Measurements from ENCODE around the gene RTL1. TPM values are rescaled to one million over a fixed set of nuclear protein-coding genes. Genes with fewer than 3 reads are reported as not detected.

Gene RTL1
- total and polyA plus RNA-seq, 2 of the 13 experiments (the other 11 are each of a cell fraction or from before 2014, with no cell fraction given) = not detected

DNA sequence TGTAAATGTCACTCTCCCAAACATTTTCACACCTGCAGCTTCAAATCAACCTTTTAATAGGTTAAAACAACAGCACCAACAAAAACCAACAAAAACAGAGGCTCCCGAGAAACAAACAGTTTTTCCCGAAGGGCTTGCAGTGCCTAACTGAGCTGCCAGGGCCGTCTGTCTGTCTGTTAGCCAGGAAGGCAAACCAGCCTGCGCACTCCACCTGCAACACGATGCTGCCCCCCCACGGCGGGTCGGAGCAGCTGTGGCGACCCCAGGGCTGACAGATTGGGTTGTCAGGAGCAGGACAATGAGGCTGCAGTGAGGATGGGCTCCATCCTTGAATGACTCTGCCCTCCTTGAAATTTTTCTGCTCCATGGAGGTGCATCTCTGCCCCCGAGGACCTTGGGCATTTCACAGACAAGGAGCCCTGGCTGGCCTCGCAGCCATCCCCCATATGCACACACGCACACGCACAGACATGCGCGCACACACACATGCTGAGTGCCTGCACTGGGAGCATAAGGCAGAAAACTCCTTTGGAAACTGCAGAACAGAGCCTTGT, 2.6 kb downstream of the RTL1 start (continued):
- TF ChIP-seq, protein P1, sequence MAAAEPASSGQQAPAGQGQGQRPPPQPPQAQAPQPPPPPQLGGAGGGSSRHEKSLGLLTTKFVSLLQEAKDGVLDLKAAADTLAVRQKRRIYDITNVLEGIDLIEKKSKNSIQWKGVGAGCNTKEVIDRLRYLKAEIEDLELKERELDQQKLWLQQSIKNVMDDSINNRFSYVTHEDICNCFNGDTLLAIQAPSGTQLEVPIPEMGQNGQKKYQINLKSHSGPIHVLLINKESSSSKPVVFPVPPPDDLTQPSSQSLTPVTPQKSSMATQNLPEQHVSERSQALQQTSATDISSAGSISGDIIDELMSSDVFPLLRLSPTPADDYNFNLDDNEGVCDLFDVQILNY (CRISPR knock-in tag; conservative IDR thresholded peaks at IDR 0.05) = no peak
- 0 out of 2 replicates have a peak, but pooled peaks have one; percentile 49 for TF ChIP-seq CC2D1A (CRISPR knock-in tag; IDR thresholded peaks at IDR 0.05)
- TF ChIP-seq ZNF224 (CRISPR knock-in tag; IDR thresholded peaks at IDR 0.05) = peak; percentile 31; the same call in 1 of the 2 replicates
- peak; percentile 31; the same call in 1 of the 2 replicates for TF ChIP-seq FOXA3 (CRISPR knock-in tag; IDR thresholded peaks at IDR 0.05)
- TF ChIP-seq MYC (CRISPR knock-in tag; IDR thresholded peaks at IDR 0.05; ENCODE audit: borderline replicate concordance) = peak; percentile 54; the same call in 1 of the 2 replicates
- TF ChIP-seq FOXO1 (CRISPR knock-in tag; IDR thresholded peaks at IDR 0.05) = 0 out of 2 replicates have a peak, but pooled peaks have one; percentile 25
- TF ChIP-seq, protein P2, sequence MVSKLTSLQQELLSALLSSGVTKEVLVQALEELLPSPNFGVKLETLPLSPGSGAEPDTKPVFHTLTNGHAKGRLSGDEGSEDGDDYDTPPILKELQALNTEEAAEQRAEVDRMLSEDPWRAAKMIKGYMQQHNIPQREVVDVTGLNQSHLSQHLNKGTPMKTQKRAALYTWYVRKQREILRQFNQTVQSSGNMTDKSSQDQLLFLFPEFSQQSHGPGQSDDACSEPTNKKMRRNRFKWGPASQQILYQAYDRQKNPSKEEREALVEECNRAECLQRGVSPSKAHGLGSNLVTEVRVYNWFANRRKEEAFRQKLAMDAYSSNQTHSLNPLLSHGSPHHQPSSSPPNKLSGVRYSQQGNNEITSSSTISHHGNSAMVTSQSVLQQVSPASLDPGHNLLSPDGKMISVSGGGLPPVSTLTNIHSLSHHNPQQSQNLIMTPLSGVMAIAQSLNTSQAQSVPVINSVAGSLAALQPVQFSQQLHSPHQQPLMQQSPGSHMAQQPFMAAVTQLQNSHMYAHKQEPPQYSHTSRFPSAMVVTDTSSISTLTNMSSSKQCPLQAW (CRISPR knock-in tag; IDR thresholded peaks at IDR 0.05) = 0 out of 2 replicates have a peak, but pooled peaks have one; percentile 40
- TF ChIP-seq RARG (CRISPR knock-in tag; IDR thresholded peaks at IDR 0.05; ENCODE audit: low read depth) = no peak
- TF ChIP-seq HHEX (CRISPR knock-in tag; IDR thresholded peaks at IDR 0.05) = no peak
- TF ChIP-seq KDM3A (CRISPR knock-in tag; IDR thresholded peaks at IDR 0.05; ENCODE audit: low read depth) = peak; percentile 68
- peak; percentile 84 for TF ChIP-seq TAF15 (IDR thresholded peaks at IDR 0.05; ENCODE audit: low read depth, low read length, poor library complexity, severe bottlenecking)
- TF ChIP-seq RXRA (CRISPR knock-in tag; IDR thresholded peaks at IDR 0.05) = peak; percentile 10; the same call in 1 of the 2 replicates
- TF ChIP-seq, protein P3, sequence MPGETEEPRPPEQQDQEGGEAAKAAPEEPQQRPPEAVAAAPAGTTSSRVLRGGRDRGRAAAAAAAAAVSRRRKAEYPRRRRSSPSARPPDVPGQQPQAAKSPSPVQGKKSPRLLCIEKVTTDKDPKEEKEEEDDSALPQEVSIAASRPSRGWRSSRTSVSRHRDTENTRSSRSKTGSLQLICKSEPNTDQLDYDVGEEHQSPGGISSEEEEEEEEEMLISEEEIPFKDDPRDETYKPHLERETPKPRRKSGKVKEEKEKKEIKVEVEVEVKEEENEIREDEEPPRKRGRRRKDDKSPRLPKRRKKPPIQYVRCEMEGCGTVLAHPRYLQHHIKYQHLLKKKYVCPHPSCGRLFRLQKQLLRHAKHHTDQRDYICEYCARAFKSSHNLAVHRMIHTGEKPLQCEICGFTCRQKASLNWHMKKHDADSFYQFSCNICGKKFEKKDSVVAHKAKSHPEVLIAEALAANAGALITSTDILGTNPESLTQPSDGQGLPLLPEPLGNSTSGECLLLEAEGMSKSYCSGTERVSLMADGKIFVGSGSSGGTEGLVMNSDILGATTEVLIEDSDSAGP (CRISPR knock-in tag; IDR thresholded peaks at IDR 0.05; ENCODE audit: borderline replicate concordance) = 0 out of 2 replicates have a peak, but pooled peaks have one; percentile 54
- TF ChIP-seq ZBTB20 (CRISPR knock-in tag; IDR thresholded peaks at IDR 0.05; ENCODE audit: borderline replicate concordance, low read depth) = 0 out of 2 replicates have a peak, but pooled peaks have one; percentile 25
- TF ChIP-seq MEIS2 (CRISPR knock-in tag; IDR thresholded peaks at IDR 0.05) = 0 out of 2 replicates have a peak, but pooled peaks have one; percentile 56
- TF ChIP-seq CEBPG (CRISPR knock-in tag; IDR thresholded peaks at IDR 0.05) = peak; percentile 25; the same call in 1 of the 2 replicates
- 0 out of 2 replicates have a peak, but pooled peaks have one; percentile 20 for TF ChIP-seq THRA (CRISPR knock-in tag; IDR thresholded peaks at IDR 0.05; ENCODE audit: borderline replicate concordance)
- TF ChIP-seq ZNF556 (CRISPR knock-in tag; IDR thresholded peaks at IDR 0.05; ENCODE audit: borderline replicate concordance) = 0 out of 2 replicates have a peak, but pooled peaks have one; percentile 31
- TF ChIP-seq SKI (IDR thresholded peaks at IDR 0.05; ENCODE audit: partially characterized antibody) = no peak
- no peak for TF ChIP-seq ZNF879 (CRISPR knock-in tag; IDR thresholded peaks at IDR 0.05)
- no peak for TF ChIP-seq SOX13 (IDR thresholded peaks at IDR 0.05)
- TF ChIP-seq SOX13 (CRISPR knock-in tag; conservative IDR thresholded peaks at IDR 0.05 in 1 of 2, IDR thresholded peaks at IDR 0.05 in 1 of 2) = 0 out of 4 replicates have a peak, but pooled peaks of 1 of the 2 experiments have one; percentile 23
- peak; percentile 34 for TF ChIP-seq AGO2 (optimal IDR thresholded peaks at IDR 0.05; ENCODE audit: low read depth, low read length)
- TF ChIP-seq ZFX (CRISPR knock-in tag; IDR thresholded peaks at IDR 0.05; ENCODE audit: low read depth) = peak; percentile 55; the same call in 1 of the 2 replicates
- no peak for TF ChIP-seq ELF4 (CRISPR knock-in tag; IDR thresholded peaks at IDR 0.05; ENCODE audit: borderline replicate concordance)
